GF-D8 (cell line): ENCODE measurements around the gene CDK2.
"Not testable (repeated sequence)": the region's sequence is repeated elsewhere in the genome, so short reads cannot be mapped to it uniquely, and the experiment has no call there.

Experiments used
- DNase-seq: peaks from one replicate; lab custom pipeline; 2025; lab: John Stamatoyannopoulos, UW

Gene CDK2

GRCh38 chr12:55938826-55939501 lies 27.7 kb upstream of the CDK2 start:
- no peak for DNase-seq

- peak; percentile 29 for DNase-seq
Observed at GRCh38 chr12:55940065-55940732, 26.4 kb upstream of the CDK2 start.

DNA sequence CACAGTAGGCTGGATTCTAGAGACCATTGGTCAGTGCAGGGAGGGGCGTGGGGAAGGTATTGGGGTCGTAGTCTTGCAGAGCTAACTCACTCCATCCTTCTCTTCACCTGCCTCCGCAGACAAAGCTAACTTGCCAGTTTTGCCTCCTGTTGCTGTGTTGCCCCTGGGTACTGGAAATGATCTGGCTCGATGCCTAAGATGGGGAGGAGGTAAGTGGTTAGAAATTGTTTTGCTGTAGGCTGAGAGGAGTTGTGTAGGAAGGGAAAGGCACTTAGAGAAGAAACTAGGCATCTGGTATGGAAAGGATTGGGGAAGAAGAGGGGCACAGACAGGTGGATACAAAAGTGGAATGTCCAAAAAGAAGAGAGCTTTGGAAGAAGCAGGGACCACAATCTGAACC lies 24.6 kb upstream of the CDK2 start:
- no peak for DNase-seq

DNA sequence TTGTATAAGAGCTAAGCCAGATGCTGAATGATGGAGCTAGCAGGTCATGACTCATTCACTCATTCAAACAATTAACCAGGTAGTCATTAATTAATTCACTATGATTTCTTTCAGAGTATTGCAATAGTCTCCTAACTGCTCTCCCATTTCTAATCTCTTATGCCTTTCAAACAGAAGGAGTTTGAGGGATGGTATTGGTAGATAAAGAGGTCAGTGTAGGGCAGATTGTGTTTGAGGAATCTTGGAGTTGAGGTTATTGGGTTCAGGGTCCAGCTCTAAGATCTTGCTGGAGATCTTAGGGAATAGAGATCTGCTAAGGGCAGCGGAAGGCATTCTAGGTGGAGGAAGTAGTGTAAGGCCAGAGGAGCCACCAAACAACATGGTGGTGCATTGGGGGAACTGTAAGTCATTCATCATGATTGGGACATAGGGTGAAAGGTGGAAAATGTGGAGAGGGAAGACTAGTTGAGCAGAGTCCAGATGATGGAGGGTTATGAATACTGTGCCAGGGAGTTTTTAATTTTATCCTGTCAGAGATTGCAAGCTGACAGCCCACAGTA lies 24.0 kb upstream of the CDK2 start:
- DNase-seq, result no peak

- no peak for DNase-seq
Observed at GRCh38 chr12:55946553-55946952, 20.1 kb upstream of the CDK2 start.

DNA sequence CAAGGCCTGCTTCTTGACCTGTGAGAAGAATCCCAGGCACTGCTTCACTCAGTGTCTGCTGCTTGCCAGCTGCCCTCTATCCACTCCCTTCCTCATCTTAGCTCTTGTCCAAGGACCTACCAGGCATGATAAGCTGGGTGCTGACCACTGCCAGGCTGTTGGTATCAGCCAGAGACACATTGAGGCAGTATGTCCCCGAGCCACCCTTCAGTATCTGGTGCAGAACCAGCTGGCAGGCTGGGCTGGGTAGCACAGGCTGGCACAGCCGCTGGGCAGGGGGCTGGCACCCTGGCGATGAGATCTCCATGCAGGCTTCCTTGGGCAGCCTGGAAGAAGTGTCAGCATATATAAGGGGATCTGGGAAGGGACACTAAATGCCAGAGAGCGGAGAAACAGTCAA lies 11.3 kb upstream of the CDK2 start:
- DNase-seq, result no peak

GRCh38 chr12:55955800-55956508 lies 10.7 kb upstream of the CDK2 start:
- no peak for DNase-seq

DNA sequence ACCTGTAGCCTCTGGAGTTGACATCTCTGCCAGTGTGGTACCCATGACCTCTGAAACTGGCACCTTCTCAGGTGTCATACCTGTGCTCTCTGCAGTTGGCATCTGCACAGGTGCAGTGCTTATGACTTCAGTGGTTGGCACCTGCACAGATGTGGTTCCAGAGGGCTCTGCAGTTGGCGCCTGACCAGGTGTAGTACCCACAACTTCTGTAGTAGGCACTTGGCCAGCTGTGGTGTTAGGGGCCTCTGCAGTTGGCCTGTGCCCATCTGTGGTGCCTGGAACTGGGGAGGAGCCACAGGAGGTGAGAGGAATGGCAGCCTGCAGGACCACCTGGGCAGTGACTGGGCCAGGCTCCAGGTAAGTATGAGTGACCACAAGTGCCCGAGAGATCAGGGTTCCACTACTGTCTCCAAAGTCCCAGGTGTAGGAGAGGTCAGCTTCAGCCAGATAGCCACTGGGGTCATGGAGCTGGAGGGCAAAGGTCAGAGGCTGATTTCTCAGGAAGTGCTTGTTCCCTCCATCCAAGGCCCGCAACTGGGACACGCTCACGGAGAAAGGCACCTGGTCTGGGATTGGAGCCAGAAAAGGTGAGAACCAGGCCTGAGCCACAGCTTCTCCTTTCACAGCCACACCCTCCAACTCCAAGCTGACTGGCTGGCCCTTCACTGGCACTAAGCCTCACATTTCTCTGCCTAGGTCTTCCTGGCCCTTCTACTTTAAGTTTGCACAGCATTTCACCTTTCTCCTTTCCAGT lies 9.3 kb upstream of the CDK2 start:
- DNase-seq, result no peak

DNA sequence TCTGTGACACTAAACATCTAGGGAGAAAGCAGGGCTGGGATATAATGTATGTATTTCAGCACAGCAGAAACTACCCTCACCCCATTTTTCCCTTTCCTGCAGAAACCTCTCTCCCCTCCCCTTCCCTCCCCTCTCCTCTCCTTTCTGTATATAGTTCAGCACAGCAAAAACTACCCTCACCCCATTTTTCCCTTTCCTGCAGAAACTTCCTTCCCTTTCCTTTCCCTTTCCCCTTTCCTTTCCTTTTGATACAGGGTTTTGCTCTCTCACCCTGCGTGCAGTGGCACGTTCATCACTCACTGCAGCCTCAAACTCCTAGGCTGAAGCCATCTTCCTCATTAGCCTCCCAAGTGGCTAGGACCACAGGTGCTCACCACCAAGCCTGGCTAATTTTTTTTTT lies 2.9 kb upstream of the CDK2 start:
- DNase-seq, result no peak

GRCh38 chr12:55965240-55965639 lies 1.4 kb upstream of the CDK2 start:
- DNase-seq, result no peak

GRCh38 chr12:55965941-55966407 lies 656 bp upstream of the CDK2 start, which contains the start of gene PMEL:
PMEL (minus strand) TSS chr12:55966042; CDS start chr12:55966011, 31 bp downstream.
- no peak for DNase-seq

DNA sequence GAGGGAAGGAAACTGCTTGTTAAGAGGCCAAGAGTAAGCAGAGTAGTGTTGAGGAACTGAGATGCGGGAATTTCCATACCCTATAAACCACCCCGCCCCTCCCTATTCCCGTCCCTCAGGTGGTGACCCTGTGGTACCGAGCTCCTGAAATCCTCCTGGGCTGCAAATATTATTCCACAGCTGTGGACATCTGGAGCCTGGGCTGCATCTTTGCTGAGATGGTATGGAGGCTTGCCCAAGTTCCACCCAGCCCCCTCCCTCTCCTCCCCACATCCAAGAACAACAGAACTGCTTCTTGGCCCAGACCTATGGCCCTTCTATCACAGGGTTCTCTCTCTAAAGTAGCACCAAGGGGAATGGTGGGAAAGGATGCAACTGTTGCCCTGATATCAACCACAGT lies 2.7 kb downstream of the CDK2 start:
- no peak for DNase-seq

GRCh38 chr12:55970775-55971174 lies 4.1 kb downstream of the CDK2 start:
- no peak for DNase-seq

- no peak for DNase-seq
Observed at GRCh38 chr12:55972042-55972441, 5.4 kb downstream of the CDK2 start.

DNA sequence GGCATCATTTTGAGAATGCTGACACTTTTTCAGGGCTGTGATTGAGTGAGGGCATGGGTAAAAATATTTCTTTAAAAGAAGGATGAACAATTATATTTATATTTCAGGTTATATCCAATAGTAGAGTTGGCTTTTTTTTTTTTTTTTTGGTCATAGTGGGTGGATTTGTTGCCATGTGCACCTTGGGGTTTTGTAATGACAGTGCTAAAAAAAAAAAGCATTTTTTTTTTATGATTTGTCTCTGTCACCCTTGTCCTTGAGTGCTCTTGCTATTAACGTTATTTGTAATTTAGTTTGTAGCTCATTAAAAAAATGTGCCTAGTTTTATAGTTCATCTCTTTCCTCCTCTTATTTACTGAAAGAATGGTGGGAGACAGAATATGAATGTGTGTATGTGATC lies 5.8 kb downstream of the CDK2 start:
- no peak for DNase-seq

GRCh38 chr12:55972911-55973598 lies 6.4 kb downstream of the CDK2 start:
- no peak for DNase-seq

DNA sequence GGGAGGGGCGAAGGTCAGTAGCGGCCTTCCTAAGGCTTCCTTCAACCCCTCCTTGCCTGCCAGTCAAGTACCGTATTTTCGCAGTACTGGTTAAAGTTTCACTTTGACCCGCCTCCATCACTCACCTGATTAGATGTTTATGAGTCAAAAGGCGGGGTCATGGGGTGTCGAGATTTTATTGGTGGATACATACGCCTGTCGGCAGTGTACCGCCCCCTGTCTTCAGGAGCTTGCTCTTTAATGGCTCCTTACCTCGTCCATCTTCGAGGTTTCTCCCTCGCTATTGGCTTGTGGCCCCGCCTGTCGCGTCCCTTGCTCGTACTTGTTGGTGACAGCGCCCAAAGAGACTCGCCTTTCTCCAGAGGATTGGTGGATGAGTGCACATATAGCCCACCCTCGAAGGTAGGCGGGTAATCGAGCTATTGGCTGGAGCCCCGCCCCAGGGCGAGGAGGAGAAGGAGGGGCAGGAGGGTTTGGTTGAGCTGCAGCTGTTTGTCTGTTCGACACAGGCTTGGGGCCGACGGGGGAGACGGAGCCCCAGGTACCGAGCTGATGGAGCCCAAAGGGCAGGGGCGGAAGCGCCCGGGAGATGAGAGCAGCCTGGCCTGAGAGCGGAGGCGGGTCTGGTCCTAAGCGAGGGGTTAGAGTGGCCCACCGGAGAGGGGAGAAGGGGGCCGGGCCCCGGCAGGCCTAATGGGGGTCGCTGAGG lies 7.1 kb downstream of the CDK2 start, which contains the start of gene RAB5B:
Gene RAB5B (plus strand): TSS at position 480 of the 709 bp plus-strand sequence. CDS start 12,883 bp downstream, outside the sequence.
- peak; percentile 100 for DNase-seq

DNA sequence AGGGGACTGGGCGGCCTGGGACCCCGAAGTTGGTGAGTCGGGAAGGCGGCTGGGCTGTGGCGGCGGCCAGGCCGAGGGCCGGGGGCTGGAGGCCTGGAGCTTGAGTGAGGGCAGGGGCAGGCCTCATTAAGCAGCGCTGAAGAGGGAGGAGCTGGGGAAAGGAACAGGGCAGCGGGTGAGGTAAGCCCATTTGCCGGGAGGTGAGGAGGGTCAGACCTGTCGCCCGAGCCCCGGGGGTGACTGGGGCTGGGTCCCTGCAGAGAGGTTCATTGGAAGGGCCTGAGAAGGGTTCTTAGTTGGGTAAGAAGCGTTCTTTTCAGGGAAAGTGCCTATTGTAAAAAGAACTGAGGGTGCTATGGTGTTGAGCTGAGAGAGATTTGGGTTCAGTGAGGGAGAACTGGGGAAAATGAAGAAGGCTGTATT lies 7.7 kb downstream of the CDK2 start:
- DNase-seq, result peak; percentile 12

GRCh38 chr12:55978393-55978792 lies 11.8 kb downstream of the CDK2 start:
- peak; percentile 83 for DNase-seq

DNA sequence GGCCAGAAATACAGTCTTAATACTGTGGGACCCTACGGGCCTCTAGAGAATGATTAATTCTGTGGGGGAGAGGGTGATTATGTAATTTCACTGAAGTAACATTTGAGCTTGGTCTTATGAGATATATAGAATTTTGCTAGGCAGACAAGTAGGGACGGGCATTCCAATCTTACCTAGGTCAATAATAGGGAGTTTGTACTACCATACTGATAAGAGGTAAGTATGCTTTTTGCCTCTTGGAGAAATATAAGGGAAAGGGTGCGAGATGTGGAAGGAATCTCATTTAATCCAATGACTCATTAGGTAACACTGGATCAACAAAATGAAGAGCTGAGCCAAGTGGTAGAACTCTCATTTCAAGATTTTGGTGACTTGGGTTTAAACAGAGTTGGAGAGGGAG lies 12.4 kb downstream of the CDK2 start:
- no peak for DNase-seq

DNA sequence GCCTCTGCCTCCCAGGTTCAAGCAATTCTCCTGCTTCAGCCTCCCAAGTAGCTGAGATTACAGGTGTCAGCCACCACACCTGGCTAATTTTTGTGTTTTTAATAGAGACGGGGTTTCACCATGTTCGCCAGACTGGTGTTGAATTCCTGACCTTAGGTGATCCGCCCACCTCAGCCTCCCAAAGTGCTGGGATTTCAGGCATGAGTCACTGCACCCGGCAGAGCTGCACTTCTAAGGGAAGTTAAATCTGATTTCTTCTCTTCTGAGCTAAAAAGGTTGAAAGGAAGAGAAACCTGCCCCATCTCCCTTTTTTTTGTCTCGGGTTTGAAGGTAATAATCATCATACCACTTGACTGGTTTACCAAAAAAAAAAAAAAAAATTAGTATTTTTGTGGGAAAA lies 15.3 kb downstream of the CDK2 start:
- not testable (repeated sequence) for DNase-seq
